CD4-positive, alpha-beta T cell treated with Interleukin-6 for 4 hours (primary cell): ENCODE measurements around the gene MFAP1.
"Not testable (repeated sequence)": the region's sequence is repeated elsewhere in the genome, so short reads cannot be mapped to it uniquely, and the experiment has no call there.

ENCODE experiments used
- DNase-seq: peaks from one replicate; pipeline ENCODE4 v3.0.0-alpha.2; 2020; ENCODE audit warnings: mixed read lengths

The MFAP1 gene

GRCh38 chr15:43824302-43825246 lies at the start of gene MFAP1:
MFAP1 (minus strand) TSS chr15:43824690; CDS start chr15:43824569, 121 bp downstream.
- DNase-seq = peak; percentile 94

- no peak for DNase-seq
Measured at GRCh38 chr15:43873651-43874050, 49.2 kb upstream of the MFAP1 start.

GRCh38 chr15:43872416-43873020 lies 48.0 kb upstream of the MFAP1 start:
- peak; percentile 15 for DNase-seq

- DNase-seq = no peak
Measured at GRCh38 chr15:43871835-43872234, 47.3 kb upstream of the MFAP1 start.

- DNase-seq = no peak
Measured at GRCh38 chr15:43868406-43868805, 43.9 kb upstream of the MFAP1 start.

- no peak for DNase-seq
Measured at GRCh38 chr15:43867096-43867495, 42.6 kb upstream of the MFAP1 start.

- DNase-seq = not testable (repeated sequence)
Measured at GRCh38 chr15:43866636-43867035, 42.1 kb upstream of the MFAP1 start.

- no peak for DNase-seq
Measured at GRCh38 chr15:43859546-43859945, 35.1 kb upstream of the MFAP1 start.

GRCh38 chr15:43854801-43855200 lies 30.3 kb upstream of the MFAP1 start:
- no peak for DNase-seq

- DNase-seq = no peak
Measured at GRCh38 chr15:43852607-43853006, 28.1 kb upstream of the MFAP1 start.

- no peak for DNase-seq
Measured at GRCh38 chr15:43851251-43851650, 26.8 kb upstream of the MFAP1 start.

GRCh38 chr15:43845421-43845820 lies 20.9 kb upstream of the MFAP1 start:
- DNase-seq = no peak

- DNase-seq = not testable (repeated sequence)
Measured at GRCh38 chr15:43832485-43832884, 8.0 kb upstream of the MFAP1 start.

- DNase-seq = not testable (repeated sequence)
Measured at GRCh38 chr15:43831519-43832052, 7.1 kb upstream of the MFAP1 start.

GRCh38 chr15:43830691-43831275 lies 6.3 kb upstream of the MFAP1 start:
- DNase-seq = not testable (repeated sequence)

GRCh38 chr15:43829951-43830540 lies 5.6 kb upstream of the MFAP1 start:
- DNase-seq = not testable (repeated sequence)

- no peak for DNase-seq
Measured at GRCh38 chr15:43828061-43828657, 3.7 kb upstream of the MFAP1 start.

GRCh38 chr15:43826508-43827341 lies 2.2 kb upstream of the MFAP1 start, which contains the start of gene WDR76:
WDR76 (plus strand) TSS chr15:43827002; CDS start chr15:43827033, 31 bp downstream.
- peak; percentile 76 for DNase-seq

- DNase-seq = no peak
Measured at GRCh38 chr15:43826029-43826507, 1.6 kb upstream of the MFAP1 start.

- not testable (repeated sequence) for DNase-seq
Measured at GRCh38 chr15:43825305-43825704, 815 bp upstream of the MFAP1 start.

- DNase-seq = no peak
Measured at GRCh38 chr15:43821505-43821904, 3.0 kb downstream of the MFAP1 start.
